ENCODE data around the gene HPCAL4.

Gene HPCAL4

GRCh38 chr1:39685071-39685470 is 6.2 kb downstream of the HPCAL4 start:
- TF ChIP-seq POLR2AphosphoS5 (IDR thresholded peaks at IDR 0.05; ENCODE audit: low read depth, low read length) (no peak), TAF1 (IDR thresholded peaks at IDR 0.05; ENCODE audit: borderline replicate concordance, low read depth, low read length) (no peak), POLR2A (IDR thresholded peaks at IDR 0.05; ENCODE audit: low read depth, low read length) (no peak)
- DNase-seq (ENCODE audit: insufficient read length) (no peak), FAIRE-seq (no peak)

GRCh38 chr1:39684313-39684664 is 6.9 kb downstream of the HPCAL4 start:
- no peak for TF ChIP-seq POLR2A (IDR thresholded peaks at IDR 0.05; ENCODE audit: low read depth, low read length)
- TF ChIP-seq POLR2AphosphoS5 (IDR thresholded peaks at IDR 0.05; ENCODE audit: low read depth, low read length): no peak
- no peak for TF ChIP-seq TAF1 (IDR thresholded peaks at IDR 0.05; ENCODE audit: borderline replicate concordance, low read depth, low read length)
- FAIRE-seq: no peak
- DNase-seq (ENCODE audit: insufficient read length): no peak

GRCh38 chr1:39683591-39684312 is 7.5 kb downstream of the HPCAL4 start:
- TF ChIP-seq TAF1 (IDR thresholded peaks at IDR 0.05; ENCODE audit: borderline replicate concordance, low read depth, low read length) (no peak), POLR2AphosphoS5 (IDR thresholded peaks at IDR 0.05; ENCODE audit: low read depth, low read length) (no peak), POLR2A (IDR thresholded peaks at IDR 0.05; ENCODE audit: low read depth, low read length) (no peak)
- no peak for DNase-seq (ENCODE audit: insufficient read length)
- no peak for FAIRE-seq

GRCh38 chr1:39681999-39682398 is 9.2 kb downstream of the HPCAL4 start:
- FAIRE-seq (no peak), DNase-seq (ENCODE audit: insufficient read length) (no peak)
- TF ChIP-seq POLR2AphosphoS5 (IDR thresholded peaks at IDR 0.05; ENCODE audit: low read depth, low read length): no peak
- TF ChIP-seq POLR2A (IDR thresholded peaks at IDR 0.05; ENCODE audit: low read depth, low read length): no peak
- no peak for TF ChIP-seq TAF1 (IDR thresholded peaks at IDR 0.05; ENCODE audit: borderline replicate concordance, low read depth, low read length)

GRCh38 chr1:39681294-39681693 is 9.9 kb downstream of the HPCAL4 start:
- TF ChIP-seq POLR2A (IDR thresholded peaks at IDR 0.05; ENCODE audit: low read depth, low read length) (no peak), POLR2AphosphoS5 (IDR thresholded peaks at IDR 0.05; ENCODE audit: low read depth, low read length) (no peak), TAF1 (IDR thresholded peaks at IDR 0.05; ENCODE audit: borderline replicate concordance, low read depth, low read length) (no peak)
- FAIRE-seq (no peak), DNase-seq (ENCODE audit: insufficient read length) (no peak)

GRCh38 chr1:39680751-39681150 is 10.5 kb downstream of the HPCAL4 start:
- no peak for FAIRE-seq

GRCh38 chr1:39679821-39680220 is 11.4 kb downstream of the HPCAL4 start:
- DNase-seq (ENCODE audit: insufficient read length) (no peak), FAIRE-seq (no peak)
- TF ChIP-seq POLR2AphosphoS5 (IDR thresholded peaks at IDR 0.05; ENCODE audit: low read depth, low read length) (no peak), TAF1 (IDR thresholded peaks at IDR 0.05; ENCODE audit: borderline replicate concordance, low read depth, low read length) (no peak), POLR2A (IDR thresholded peaks at IDR 0.05; ENCODE audit: low read depth, low read length) (no peak)

More at GRCh38 chr1:39680751-39681150, 10.5 kb downstream of the HPCAL4 start:
- TF ChIP-seq POLR2AphosphoS5 (IDR thresholded peaks at IDR 0.05; ENCODE audit: low read depth, low read length) (no peak), POLR2A (IDR thresholded peaks at IDR 0.05; ENCODE audit: low read depth, low read length) (no peak), TAF1 (IDR thresholded peaks at IDR 0.05; ENCODE audit: borderline replicate concordance, low read depth, low read length) (no peak)
- no peak for DNase-seq (ENCODE audit: insufficient read length)

- FAIRE-seq: no peak
- no peak for TF ChIP-seq TAF1 (IDR thresholded peaks at IDR 0.05; ENCODE audit: borderline replicate concordance, low read depth, low read length)
- no peak for TF ChIP-seq POLR2A (IDR thresholded peaks at IDR 0.05; ENCODE audit: low read depth, low read length)
- TF ChIP-seq POLR2AphosphoS5 (IDR thresholded peaks at IDR 0.05; ENCODE audit: low read depth, low read length): no peak
- DNase-seq (ENCODE audit: insufficient read length): no peak
Measured at GRCh38 chr1:39678889-39679288, 12.3 kb downstream of the HPCAL4 start.

GRCh38 chr1:39677645-39678044 is 13.6 kb downstream of the HPCAL4 start:
- TF ChIP-seq TAF1 (IDR thresholded peaks at IDR 0.05; ENCODE audit: borderline replicate concordance, low read depth, low read length): no peak
- no peak for FAIRE-seq
- DNase-seq (ENCODE audit: insufficient read length): no peak

- DNase-seq (ENCODE audit: insufficient read length) (no peak), FAIRE-seq (no peak)
- TF ChIP-seq TAF1 (IDR thresholded peaks at IDR 0.05; ENCODE audit: borderline replicate concordance, low read depth, low read length) (no peak), POLR2A (IDR thresholded peaks at IDR 0.05; ENCODE audit: low read depth, low read length) (no peak), POLR2AphosphoS5 (IDR thresholded peaks at IDR 0.05; ENCODE audit: low read depth, low read length) (no peak)
Measured at GRCh38 chr1:39676948-39677548, 14.2 kb downstream of the HPCAL4 start.

GRCh38 chr1:39675220-39675619 is 16.0 kb downstream of the HPCAL4 start:
- TF ChIP-seq POLR2A (IDR thresholded peaks at IDR 0.05; ENCODE audit: low read depth, low read length): no peak
- no peak for TF ChIP-seq TAF1 (IDR thresholded peaks at IDR 0.05; ENCODE audit: borderline replicate concordance, low read depth, low read length)
- TF ChIP-seq POLR2AphosphoS5 (IDR thresholded peaks at IDR 0.05; ENCODE audit: low read depth, low read length): no peak
- DNase-seq (ENCODE audit: insufficient read length): no peak
- no peak for FAIRE-seq

GRCh38 chr1:39673215-39673614 is 18.0 kb downstream of the HPCAL4 start:
- DNase-seq (ENCODE audit: insufficient read length) (no peak), FAIRE-seq (peak; percentile 54)
- no peak for TF ChIP-seq TAF1 (IDR thresholded peaks at IDR 0.05; ENCODE audit: borderline replicate concordance, low read depth, low read length)
- no peak for TF ChIP-seq POLR2A (IDR thresholded peaks at IDR 0.05; ENCODE audit: low read depth, low read length)
